GM18867 (cell line): ENCODE data around the gene FCN1.

Experiments
- ATAC-seq: cut with Tn5 transposase; IDR thresholded peaks from one replicate; pipeline ENCODE4 v1.9.1; 2021; ENCODE audit warnings: mild to moderate bottlenecking, moderate library complexity; ENCODE audit not compliant: unreplicated experiment

The FCN1 gene

DNA sequence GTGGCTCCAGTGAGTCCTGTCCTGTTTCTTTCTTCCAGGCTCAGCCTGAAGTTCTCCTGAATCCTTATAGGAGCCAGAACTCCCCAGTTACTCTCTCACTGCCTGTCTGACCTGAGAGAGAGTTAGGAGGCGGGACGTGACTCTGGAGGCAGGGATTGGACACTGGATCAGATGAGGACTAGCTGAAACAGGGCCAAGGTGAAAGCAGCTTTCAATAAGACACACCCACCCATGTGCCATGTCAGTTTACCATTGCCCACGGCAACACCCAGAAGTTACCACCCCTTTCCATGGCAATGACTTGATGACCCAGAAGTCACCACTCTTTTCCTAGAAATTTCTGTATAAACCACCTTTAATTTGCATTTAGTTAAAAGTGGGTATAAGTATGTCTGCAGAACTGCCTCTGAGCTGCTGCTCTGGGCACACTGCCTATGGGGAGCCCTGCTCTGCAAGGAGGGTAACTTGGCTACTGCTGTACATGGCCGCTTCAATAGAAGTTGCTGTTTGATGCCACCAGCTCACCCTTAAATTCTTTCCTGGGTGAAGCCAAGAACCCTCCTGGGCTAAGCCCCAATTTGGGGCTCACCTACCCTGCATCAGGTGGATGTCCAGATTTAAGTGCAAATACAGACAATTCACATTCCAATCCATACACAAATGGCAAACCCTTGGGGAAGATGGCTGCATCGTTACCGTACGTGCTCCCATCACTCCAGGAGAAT lies 23.4 kb downstream of the FCN1 start:
- ATAC-seq: no peak

DNA sequence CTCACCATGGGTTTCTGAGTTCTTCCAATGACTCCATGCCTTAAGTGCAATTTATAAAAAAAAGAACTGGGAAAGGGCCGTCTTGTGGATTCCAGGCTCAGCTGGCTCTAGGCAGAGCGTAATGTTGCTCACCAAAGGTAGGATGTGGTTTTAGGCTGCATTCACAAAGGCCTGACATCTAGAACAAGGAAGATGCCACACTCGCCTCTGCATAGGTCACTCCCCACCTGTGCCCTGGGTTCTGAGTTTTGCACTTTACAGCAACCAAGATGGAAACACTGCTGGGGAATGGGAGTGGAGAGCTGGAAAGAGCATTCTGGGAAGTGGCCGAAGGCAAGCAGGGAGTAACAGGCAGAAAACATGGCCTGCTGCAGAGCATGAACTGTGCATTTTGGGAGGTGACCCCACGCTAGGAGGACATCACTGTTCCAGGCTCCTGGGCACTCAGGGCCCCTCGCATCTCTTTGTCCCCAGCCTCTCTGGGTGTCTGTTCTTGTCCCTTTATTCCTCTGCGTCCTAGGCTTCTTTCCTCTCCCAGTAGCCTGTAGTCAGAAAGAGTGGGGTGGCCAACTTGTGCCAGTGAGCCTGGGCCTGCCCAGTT lies 24.8 kb downstream of the FCN1 start:
- ATAC-seq: no peak

DNA sequence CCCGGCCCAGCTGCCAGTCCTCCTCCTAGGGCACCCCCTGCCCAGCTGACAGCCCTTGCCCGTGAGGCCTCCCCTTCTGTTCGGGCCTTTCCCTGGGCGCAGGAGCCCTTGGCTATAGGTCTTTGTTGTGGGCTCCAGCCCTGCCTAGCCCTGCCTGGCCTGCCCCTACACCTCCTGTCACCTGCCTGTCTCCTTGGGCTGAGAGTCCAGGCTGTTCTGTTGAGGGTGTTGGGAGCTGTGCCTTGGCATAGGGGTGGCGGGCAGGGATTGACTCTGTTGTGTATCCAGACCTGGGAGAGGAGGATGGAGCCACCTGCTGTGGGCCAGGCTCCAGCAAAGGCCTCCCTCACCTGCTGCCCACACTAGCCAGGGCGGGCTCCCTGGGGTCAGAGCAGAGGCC lies 25.5 kb downstream of the FCN1 start:
- no peak for ATAC-seq

DNA sequence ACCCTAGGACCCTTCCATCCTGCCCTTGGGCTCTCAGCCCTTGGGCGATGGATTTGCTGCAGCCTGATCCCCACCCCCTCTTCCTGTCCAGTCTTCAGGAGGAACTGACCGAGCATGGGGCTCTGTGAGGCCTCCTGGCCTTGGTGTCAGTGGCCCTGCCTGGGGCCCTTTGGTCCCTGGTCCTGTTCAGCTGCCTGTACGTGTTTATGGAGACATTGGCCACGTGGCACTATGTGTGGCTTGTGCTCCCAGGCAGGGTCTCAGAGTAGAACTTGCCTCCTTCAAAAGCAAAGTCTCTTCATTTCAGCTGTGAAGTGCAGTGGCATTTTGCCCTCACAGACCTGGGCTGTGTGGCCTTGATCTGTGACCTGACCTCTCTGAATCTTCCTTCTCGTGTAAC lies 26.0 kb downstream of the FCN1 start:
- ATAC-seq: no peak

DNA sequence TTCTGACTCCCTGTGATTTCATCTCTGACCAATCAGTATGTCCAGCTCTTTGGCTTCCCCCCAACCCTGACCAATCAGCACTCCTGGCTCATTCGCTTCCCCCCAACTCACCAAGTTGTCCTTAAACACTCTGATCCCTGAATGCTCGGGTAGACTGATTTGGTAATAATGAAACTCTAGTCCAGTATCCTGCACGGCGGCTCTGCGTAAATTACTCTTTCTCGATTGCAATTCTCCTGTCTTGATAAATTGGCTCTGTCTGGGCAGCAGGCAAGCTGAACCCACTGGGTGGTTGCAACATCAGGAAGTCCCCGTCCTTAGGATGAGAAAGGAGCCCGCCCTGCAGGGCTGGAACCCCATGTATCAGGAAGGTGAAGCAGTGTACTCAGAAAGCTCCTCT lies 26.7 kb downstream of the FCN1 start:
- ATAC-seq: no peak

DNA sequence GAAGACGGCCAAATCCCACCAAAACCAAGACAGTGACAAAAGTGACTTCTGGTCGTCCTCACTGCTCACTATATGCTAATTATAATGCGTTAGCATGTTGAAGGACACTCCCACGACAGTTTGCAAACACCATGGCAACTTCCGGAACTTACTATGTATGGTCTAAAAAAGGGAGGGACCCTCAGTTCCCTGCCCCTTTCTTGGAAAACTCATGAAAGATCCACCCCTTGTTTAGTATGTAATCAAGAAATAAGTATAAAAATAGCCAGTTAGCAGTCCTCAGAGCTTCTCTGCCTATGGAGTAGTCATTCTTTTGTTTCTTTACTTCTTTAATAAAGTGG lies 27.6 kb downstream of the FCN1 start:
- ATAC-seq: no peak

DNA sequence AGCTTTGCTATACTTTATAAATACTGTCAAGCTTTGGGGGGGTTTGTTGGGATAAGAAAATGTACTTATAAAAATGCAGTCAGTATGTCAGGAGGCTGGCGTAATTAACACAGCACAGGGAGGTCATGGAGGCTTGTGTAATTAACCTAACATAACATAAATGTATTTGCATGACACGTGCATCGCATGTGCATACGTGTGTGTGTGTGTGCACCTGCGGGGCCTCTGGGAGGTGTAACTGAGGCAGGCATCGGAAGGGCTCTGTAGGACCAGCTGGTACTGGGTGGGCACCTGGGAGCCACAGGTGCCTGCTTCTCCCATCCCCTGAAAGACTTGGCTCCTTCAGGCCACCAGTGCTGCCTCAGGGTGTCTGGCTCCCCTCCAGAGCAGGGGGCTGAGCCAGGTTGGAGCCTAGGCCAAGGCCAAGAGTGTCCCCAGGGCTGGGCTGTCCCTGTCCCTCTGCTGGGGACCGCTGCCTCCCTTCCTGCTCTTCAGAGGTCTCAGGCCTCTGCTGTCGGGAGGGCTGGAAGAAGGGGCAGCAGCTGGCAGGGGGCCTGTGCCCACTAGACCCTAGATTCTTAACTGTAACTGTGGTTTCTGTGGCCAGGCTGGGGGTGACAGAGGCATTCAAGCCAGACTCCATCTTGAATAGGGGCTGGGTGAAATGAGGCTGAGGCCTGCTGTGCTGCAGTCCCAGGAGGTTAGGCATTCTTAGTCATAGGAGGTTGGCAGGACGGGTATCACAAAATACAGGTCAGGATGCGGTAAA lies 28.1 kb downstream of the FCN1 start:
- no peak for ATAC-seq

DNA sequence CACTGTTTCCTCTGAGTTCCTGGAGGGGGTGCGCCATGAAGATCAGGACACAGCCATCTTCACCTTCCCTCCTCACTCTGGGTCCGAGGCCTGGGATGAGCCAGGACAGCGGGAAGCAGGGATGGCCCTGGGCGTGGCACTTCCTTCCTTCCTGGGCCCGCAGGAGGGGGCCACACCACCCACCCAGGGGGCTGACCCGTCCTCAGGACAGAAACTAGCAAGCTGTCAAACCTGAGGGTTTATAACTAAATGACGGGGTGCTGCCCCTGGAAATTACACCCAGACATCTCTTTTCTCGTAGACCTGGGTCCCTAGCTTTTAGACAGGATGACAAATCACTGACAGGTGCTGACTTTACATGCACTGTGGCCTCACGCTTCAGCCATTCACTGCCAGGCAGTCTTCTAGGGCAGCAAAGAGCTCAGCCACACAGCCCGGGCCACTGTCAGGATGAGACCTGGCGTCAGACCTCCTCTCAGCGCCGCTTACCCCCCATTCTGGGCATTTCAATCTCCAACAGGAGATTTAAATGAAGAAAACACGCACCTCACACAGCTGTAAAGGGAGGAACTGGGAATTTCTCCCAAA lies 29.0 kb downstream of the FCN1 start:
- no peak for ATAC-seq

DNA sequence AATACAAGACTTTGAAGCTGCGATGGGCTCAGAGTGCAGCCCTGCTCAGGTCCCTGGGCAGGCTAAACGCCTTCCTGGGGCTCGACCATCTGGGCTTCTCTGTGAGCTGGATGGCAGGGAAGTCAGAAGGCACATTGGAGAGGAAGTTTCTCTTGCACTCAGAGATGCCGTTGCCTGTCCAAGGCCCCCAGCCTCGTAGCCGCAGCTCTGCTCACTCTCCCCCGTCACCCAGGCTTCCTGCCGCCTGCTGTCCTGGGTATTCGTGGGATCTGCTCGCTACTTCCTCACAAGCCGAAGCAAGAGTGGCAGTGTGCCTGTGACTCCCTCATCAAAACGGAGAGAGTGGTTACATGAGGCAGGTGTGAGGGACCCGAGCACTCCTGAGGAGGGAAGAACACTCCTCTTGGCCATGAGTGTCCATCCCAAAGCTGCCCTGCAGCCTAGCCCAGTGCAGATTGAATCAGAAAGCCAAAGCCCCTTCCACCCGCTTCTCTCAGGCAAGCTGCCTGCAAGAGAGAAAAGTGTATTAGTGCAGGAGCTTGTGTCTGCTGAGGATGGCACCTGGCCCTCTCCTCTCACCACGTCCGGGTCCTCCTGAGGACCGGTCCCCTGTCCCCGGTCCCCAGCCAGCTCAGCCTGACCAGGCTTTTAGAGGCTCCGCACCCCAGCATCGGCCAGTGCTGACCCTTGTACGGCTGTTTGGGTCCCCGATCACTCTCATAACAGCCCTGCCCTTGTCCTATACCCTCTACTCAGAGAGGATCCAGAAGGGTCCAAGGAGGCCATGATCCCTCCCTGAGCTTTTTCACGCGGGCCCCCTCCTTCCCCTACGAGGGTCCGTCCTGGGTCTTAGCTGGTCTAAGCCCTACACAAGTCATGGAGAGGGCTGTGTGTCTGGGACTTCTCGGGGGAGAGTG lies 29.8 kb downstream of the FCN1 start:
- no peak for ATAC-seq

DNA sequence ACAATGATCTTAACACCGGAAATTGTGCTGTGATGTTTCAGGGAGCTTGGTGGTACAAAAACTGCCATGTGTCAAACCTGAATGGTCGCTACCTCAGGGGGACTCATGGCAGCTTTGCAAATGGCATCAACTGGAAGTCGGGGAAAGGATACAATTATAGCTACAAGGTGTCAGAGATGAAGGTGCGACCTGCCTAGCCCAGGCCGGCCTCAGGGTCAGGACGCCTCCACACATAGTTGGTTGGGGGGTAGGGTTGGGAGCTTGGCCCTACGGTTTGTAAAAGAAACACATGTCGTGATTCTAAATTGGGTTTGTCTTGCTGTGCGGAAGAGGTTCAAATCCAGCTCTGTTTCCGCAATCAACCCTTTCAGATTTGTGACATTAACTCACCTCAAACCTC lies 30.5 kb downstream of the FCN1 start:
- ATAC-seq: no peak

DNA sequence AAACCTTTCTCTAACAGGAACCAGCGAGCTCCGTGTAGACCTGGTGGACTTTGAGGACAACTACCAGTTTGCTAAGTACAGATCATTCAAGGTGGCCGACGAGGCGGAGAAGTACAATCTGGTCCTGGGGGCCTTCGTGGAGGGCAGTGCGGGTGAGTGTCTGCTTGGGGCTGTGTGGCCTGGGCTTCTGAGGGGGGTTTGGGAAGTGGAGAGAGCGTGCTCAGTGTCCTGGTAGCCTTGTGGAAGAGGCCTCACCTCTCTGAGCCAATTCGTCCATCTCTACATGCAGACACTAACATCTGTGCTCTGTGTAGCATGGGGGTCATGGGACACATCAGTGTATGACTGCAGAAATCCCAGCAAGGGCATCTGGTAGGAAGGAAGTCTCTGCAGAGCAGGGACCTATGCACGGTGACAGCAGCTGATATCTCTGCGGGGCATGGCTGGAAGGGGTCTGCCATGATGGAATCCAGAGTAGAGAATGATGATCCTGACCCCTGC lies 31.2 kb downstream of the FCN1 start:
- no peak for ATAC-seq

DNA sequence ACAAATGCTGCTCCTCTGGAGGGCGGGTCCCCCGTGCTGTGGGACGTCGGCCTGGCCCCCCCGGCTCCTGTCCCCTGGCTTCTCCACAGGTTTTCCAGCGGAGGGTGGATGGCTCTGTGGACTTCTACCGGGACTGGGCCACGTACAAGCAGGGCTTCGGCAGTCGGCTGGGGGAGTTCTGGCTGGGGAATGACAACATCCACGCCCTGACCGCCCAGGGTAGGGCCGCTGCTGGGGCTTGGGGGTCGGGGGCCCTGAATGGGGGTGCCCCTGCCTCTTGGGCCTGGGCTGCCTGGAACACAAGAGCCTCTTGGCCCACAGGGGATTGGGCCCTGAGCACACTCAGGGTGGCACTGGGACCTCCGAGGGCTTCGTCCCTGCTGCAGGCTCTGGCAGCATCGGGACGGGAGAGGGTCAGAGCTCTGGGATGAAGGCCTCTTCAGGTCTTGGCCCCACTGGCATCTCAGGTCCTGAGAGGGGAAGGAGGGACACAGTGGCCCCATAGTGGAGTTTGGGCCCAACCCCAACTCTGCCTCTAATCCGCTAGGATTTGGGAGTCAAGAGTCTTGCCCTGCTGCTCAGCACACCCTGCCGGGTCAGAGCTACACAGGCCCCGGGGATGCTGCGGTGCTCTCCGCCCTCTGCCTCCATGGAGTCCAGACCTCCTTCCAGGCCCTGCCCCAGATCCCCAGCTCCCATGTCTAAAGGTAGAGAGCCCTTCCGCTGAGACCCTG lies 31.9 kb downstream of the FCN1 start:
- ATAC-seq: no peak

DNA sequence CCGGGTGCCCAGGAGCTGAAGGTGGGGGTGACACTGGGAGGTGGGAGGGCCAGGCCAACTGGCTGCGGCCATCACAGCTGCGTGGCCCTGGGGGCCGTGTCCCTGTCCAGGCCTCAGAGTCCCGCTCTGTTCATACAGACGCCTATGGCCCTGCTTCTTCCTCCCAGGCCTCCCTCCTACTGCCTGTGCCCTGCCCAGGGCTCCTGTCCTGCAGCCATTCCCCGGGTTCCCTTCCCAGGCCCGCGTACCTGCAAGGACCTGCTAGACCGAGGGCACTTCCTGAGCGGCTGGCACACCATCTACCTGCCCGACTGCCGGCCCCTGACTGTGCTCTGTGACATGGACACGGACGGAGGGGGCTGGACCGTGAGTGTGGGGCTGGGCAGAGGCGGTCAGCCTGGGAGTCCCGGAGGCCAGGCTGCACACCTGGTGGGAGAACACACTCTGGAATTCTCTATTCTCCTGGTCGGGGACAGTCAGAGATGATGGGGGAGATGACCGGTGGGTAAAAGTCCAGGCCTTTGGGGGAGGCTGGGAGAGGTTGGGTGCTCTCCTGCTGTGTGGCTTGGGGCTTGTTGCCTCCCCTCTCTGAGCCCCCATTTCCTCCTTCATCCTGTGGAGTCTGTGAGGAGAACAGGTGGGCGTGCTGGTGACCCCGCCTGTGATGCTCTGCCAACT lies 32.6 kb downstream of the FCN1 start:
- no peak for ATAC-seq

DNA sequence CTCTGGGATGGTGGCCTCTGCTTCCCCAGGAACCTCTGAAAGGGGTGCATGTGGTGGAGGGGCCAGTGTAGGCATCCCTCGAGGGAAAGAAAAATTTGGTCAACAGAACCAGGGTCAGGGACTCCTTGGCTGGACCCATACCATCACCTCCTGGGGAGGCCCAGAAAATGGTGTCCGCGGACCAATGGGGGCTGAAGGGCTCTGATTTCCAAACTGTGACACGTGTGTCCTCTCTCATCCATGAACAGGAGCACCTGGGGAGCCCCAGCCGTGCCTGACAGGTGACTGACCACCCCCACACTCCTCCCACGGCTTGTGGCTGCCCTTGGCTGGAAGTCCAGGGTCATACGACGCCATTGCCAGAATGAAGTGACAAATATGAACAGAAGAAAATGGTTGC lies 33.2 kb downstream of the FCN1 start:
- no peak for ATAC-seq

DNA sequence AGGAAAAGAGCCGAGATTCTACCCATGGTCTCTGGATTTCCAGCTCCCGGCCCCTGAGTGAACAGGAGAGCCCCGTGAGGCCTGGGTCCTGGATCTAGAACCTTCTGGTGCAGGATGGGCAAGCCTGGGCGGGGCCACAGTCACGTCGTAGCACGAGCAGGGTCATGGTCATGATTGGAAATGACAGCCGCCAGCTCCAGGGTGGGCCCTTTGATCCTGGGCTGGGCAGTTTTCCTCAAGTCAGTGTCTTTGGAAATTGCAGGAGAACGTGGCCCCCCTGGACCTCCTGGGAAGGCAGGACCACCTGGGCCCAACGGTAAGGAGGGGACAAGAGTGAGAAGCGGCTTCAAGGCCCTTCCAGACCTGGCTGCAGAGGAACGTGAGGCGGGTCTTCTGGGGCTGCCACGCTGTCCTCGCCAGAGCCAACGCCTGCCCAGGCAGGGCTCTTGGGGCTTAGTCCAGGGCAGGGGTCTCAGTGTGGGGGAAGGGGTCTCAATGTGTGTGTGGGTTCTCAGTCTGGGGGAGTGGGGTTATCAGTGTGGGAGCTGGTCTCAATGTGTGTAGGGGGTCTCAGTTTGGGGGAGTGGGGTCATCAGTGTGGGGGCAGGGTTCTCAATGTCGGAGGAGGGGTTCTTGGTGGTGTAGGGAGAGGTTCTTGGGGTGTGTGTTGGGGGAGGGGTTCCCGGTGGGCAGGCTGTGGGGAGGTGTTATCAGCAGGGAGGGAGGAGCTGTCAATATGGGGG lies 34.5 kb downstream of the FCN1 start:
- ATAC-seq: no peak

DNA sequence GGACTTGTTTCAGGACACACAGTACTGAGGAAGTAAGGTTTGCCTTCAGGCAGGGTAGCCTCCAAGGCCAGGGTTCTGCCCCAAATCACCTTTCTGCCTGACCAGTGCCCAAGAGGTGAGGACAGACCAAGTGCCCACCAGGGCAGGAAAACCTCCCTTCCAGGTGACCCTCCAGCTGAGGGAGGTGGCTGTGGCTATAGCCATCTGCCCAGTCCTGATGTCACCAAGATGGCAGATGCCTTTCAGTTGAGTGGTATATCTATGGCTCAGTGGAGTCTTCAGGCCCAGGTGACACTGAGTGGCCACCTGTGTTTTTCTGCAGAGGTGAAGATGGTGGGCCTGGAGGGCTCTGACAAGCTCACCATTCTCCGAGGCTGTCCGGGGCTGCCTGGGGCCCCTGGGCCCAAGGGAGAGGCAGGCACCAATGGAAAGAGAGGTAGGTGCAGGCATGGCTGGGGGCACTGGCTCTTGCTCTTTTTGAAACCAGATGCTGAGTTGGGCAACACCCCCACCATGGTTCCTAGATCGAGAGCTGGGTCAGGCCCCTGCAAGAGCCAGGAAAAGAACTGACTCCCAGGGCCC lies 35.4 kb downstream of the FCN1 start:
- ATAC-seq: no peak

DNA sequence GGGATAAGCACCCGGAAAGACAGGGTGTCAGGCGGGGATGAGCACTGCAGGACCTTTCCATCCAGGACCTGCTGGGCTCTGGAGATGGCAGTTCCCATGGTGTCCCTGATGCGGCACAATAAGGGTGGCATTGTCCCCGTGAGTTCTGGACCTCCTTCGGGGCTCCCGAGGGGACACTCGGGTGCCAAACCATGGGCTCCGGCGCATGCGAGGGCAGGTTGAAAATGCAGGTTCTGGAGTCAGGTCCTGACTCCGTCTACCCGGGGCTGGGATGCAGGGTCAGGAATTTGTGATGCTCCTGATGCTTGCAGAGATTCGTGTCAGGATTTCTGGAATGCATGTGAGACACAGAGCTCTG lies 36.4 kb downstream of the FCN1 start:
- no peak for ATAC-seq

DNA sequence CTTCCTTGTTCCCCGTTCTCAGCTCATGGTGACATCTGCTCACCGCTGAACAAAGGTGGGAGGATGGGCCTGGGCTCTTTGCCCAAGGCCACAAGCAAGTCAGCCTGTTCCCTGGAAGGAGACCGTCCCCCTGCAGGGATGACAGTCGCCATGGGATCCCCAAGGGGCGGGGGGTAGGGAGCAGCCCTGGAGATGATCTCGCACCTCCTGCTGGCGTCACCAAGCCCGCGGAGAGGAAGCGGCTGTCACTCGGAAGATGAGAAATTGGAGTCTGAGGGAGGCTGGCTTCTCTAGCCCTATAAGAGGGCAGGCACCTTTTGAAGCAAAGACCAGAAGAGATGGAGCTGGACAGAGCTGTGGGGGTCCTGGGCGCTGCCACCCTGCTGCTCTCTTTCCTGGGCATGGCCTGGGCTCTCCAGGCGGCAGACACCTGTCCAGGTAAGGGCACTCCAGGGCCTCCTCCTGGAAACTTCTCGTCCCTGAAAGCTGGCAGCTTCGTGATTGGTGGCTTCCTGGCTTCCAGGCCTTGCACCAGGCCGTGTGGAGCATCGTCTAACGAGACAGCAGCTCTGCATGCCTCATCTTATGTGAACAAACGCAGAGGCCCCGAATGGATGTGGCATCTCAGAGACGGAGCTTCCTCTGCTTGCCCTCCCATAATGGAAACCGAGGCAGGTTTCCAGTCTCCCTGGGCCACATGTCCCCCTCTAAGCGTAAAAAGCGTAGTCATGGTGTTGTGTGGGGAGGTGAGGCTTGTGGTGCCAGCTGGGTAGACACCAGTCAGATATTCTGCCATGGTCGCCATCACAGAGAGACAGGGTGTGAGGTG lies 37.0 kb downstream of the FCN1 start, which contains the start of gene FCN2:
Gene FCN2 (plus strand): TSS at position 327 of the 829 bp plus-strand sequence. CDS start 12 bp downstream, at position 339.
- ATAC-seq: no peak
